ENCODE results near the gene NAT16. TPM values are rescaled to one million over a fixed set of nuclear protein-coding genes. Genes with fewer than 3 reads are reported as not detected.
A peak's percentile ranks its signal among the peaks of the same experiment; 100 is the strongest.
"Not testable (repeated sequence)": the region's sequence is repeated elsewhere in the genome, so short reads cannot be mapped to it uniquely, and the experiment has no call there.

NAT16 gene
- total RNA-seq, 1 donor from 2014 or later = 1.2 TPM

- no peak for DNase-seq (ENCODE audit: low spot score)
These were observed 20.1 kb downstream of the NAT16 start for GRCh38 chr7:101159696-101160674.

GRCh38 chr7:101156866-101157589, 23.1 kb downstream of the NAT16 start:
- DNase-seq (ENCODE audit: low spot score) = no peak

GRCh38 chr7:101156277-101156676, 23.8 kb downstream of the NAT16 start:
- no peak for DNase-seq (ENCODE audit: low spot score)

- no peak for DNase-seq (ENCODE audit: low spot score)
These were observed 24.8 kb downstream of the NAT16 start for GRCh38 chr7:101155303-101155702.

GRCh38 chr7:101154693-101155102, 25.4 kb downstream of the NAT16 start:
- DNase-seq (ENCODE audit: low spot score) = no peak

DNA sequence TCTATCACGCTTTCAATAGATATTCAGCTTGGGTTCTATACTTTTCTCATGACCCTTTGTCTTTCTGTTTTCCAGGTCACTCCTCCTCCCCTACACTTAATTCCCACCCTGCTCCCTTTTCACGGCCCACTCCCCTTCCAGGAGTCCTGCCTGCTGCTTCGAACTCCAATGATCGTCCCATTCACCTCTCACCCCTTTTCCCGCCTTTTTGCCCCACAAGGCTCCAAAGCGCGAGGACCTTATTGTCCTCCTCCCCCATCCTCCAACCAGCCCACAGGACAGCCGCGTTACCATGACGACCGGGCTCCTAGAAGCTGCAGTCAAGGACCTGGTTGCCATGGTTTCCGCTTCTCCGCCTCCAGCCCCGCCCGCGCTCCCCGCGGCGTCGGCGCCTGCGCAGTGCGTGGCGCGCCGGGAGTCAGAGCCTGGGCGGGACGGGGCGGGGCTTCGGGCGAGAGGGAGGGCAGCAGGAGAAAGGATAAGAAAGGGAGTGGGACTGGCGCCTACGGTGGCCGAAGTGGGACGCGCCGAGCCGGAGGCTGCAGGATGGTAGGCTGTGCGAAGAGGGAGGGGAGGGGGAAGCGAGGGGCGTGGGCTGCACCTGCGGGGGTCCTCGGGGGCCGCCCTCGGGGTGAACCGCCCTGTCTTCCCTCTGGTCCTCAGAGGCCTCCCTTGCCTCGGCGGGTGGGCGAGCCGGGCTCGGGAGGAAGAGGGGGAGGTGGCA, 26.0 kb downstream of the NAT16 start, which contains the start of gene AP1S1:
AP1S1 (plus strand) TSS at position 508 of the 724 bp plus-strand sequence; CDS start at position 547, 39 bp downstream.
- DNase-seq (ENCODE audit: low spot score) = peak; percentile 97

DNA sequence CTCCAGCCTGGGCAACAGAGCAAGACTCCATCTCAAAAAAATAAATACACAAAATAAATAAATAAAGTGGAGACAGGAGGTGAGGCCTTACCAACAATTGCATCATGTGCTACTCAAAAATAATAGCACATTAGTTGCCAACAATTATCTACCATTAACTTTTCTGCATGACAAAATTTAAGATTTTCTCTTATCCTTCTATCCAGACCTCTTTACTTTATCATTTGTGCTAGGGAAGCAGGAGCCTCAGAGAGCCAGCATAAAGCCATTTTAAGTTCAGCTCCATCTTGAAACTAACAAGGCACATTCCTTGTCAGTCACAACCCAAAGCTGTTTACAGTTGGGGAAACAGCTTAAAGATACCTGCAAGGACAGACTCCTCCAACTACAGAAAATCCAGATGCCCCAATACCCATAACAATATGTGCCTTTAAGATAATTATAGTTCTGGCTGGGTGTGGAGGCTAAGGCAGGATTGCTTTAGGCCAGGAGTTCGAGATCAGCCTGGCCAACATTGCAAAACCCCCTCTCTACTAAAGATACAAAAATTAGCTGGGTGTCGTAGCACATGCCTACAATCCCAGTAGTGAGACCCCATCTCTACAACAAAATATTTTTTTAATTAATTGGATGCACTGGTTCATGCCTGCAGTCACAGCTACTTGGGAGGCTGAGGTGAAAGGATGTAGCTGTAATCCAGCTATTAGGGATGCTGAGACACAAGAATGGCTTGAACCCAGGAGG, 28.0 kb downstream of the NAT16 start:
- DNase-seq (ENCODE audit: low spot score) = no peak

- DNase-seq (ENCODE audit: low spot score) = no peak
These were observed 39.2 kb downstream of the NAT16 start for GRCh38 chr7:101140746-101141382.

- no peak for DNase-seq (ENCODE audit: low spot score)
These were observed 39.8 kb downstream of the NAT16 start for GRCh38 chr7:101140339-101140699.

- peak; percentile 77 for DNase-seq (ENCODE audit: low spot score)
These were observed 41.8 kb downstream of the NAT16 start for GRCh38 chr7:101138213-101138870.

DNA sequence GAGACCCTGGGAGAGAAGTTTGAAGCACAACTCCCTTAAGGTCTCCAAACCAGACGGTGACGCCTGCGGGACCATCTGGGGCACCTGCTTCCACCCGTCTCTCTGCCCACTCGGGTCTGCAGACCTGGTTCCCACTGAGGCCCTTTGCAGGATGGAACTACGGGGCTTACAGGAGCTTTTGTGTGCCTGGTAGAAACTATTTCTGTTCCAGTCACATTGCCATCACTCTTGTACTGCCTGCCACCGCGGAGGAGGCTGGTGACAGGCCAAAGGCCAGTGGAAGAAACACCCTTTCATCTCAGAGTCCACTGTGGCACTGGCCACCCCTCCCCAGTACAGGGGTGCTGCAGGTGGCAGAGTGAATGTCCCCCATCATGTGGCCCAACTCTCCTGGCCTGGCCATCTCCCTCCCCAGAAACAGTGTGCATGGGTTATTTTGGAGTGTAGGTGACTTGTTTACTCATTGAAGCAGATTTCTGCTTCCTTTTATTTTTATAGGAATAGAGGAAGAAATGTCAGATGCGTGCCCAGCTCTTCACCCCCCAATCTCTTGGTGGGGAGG, 42.4 kb downstream of the NAT16 start:
- DNase-seq (ENCODE audit: low spot score) = no peak

DNA sequence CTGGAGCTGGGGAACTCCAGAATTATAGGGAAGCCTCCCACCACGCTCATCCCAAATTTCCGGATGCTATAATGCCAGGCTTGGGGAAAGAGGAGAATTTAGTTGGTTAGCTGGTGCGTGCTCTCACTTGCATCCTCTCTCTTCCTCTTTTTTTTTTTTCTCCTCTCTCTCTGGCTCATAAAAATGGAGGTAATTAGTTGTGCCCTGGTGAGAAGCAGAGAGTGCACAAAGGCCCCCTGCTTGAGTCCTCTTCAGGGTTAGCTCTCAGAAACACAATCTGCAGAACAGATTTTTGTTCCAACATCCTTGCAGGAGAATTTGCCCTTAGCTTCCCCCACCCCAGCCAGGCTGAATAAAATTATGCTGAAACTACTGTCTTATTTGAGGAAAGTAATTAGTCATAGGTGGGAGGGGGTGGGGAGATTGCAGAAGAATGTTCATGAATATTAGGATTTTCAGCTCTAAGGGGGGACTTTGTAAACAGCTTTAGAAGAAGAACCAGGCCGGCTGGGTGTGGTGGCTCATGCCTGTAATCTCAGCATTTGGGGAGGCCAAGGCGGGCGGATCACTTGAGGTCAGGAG, 45.6 kb downstream of the NAT16 start:
- DNase-seq (ENCODE audit: low spot score) = no peak

- DNase-seq (ENCODE audit: low spot score) = no peak
These were observed 46.3 kb downstream of the NAT16 start for GRCh38 chr7:101133621-101134398.

GRCh38 chr7:101132626-101133600, 47.2 kb downstream of the NAT16 start:
- DNase-seq (ENCODE audit: low spot score) = not testable (repeated sequence)

GRCh38 chr7:101129603-101130117, 50.4 kb downstream of the NAT16 start:
- no peak for DNase-seq (ENCODE audit: low spot score)

DNA sequence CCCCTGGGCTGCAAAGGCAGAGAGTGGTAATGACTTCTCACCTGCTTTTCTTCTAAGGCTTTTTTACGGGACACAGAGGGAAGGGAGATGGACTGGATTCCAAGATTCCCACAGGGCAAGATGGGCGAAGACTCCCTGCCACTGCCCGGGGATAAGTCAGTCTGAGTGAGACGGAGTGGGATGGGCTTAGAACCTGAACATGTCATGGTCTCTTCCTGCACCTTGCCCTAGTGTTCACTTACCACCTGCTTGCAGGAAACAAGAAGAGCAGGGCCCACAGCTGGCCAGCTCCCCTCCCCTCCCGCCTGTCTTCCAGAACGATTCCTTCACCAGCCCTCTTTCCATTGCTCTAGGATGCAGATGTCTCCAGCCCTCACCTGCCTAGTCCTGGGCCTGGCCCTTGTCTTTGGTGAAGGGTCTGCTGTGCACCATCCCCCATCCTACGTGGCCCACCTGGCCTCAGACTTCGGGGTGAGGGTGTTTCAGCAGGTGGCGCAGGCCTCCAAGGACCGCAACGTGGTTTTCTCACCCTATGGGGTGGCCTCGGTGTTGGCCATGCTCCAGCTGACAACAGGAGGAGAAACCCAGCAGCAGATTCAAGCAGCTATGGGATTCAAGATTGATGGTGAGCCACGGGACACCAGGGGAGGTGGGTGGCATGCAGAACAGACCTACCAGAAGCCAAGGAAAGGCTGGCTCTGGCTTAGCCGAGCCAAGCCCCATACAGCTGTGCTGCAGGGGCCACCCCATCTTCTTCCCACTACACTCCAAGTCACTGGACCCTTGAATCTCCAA, 51.9 kb downstream of the NAT16 start:
- no peak for DNase-seq (ENCODE audit: low spot score)

All from umbilical cord (tissue), 2 donors.